Pulmonary artery endothelial cell (primary cell): ENCODE data around the gene SERTAD3. TPM values are rescaled to one million over a fixed set of nuclear protein-coding genes. Genes with fewer than 3 reads are reported as not detected.
A peak's percentile ranks its signal among the peaks of the same experiment; 100 is the strongest.
"Not testable (repeated sequence)": the region's sequence is repeated elsewhere in the genome, so short reads cannot be mapped to it uniquely, and the experiment has no call there.

Experiments used
- DNase-seq: peaks from one replicate; pipeline ENCODE4 v3.0.0-alpha.2; 2011; ENCODE audit warnings: low read depth, low spot score
- total RNA-seq: library from RNA; depleted of rRNA; stranded (reverse); fragments of >200 nt; gene quantifications from 2 replicates; pipeline ENCODE4 v1.2.3, GENCODE V29; 2014

The SERTAD3 gene, protein sequence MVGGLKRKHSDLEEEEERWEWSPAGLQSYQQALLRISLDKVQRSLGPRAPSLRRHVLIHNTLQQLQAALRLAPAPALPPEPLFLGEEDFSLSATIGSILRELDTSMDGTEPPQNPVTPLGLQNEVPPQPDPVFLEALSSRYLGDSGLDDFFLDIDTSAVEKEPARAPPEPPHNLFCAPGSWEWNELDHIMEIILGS
- 17.1 and 21.0 TPM in 2 replicates for total RNA-seq

DNA sequence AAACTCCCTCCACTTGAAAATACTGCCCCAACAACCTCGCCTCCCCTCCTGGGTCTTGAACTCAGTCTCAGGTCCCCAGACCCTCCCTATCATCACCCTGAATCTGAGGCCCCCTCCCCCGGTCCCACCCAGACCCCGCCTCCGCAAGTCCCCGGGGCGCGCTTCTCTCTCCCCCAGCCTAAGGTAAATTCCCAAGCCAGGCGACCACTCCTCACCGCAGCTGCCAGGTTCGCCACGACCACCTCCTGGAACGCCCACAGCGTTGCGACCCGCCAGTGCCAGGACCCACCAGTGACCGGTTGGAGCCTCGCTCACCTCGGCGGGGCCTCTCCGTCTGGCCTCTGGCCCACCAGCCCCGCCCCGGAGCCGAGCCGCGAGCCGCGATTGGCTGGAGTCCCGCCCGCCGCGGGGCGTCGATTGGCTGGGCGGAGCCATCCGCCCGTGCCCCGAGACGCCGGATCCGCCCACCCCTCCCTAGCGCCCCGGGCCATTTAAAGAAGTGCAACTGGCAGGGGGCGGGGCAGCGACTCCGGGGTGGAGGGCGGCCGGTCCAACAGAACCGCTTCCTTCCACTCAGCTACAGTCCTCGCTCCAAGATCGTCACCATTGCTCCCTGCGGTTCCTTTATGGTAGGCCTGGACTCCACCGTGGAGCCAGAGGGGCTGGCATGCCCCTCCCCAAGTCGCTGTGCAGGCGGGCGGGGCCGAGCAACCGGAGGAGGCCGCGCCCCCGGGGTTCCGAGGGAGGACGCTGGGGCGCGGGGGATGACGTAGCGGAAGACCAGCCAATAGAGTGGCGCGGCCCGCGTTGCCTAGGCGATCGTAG, at the start of gene SERTAD3:
Gene SERTAD3, minus strand, starts transcription at position 336 of the 825 bp plus-strand sequence. CDS start 2,255 bp downstream, outside the sequence.
- peak; percentile 82 for DNase-seq

DNA sequence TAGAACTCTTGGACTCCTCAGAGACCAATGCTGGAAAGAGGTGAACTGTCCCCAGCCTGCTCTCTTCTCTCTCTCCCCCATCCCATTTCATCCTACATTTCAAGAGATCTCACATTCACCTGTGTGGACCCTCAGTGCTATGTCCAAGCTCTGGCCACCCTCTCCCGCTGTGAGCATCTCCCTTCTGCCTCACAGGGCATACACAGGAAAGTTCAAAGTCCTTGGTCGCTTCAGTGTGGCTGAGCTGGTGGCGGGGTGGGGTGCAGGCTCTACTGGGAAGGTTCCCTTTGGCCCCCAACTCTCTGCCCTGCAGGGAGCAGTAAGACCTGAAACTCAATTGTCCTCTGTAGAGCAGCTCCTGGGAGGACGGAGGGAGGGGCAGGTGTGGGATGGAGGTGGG, 49.6 kb upstream of the SERTAD3 start:
- DNase-seq, result no peak

DNA sequence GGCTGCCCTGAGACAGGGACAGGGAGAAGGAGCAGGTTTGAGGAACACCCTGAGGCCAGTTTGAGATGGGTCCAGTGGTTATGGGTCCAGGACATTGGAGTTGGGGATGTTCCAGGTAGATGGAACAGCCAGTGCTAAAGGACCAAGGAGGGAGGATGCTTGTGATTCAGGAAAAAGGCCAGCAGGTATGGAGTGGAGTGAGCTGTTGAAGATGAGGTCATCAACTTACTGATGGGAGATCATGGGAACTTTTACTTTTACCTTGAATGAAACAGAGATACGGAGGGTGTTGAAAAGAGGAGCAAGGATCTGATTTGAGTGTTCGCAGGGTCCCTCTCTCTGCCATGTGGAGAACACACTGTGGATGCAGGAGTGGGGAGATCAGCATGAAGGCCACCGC, 48.1 kb upstream of the SERTAD3 start:
- DNase-seq, result no peak

DNA sequence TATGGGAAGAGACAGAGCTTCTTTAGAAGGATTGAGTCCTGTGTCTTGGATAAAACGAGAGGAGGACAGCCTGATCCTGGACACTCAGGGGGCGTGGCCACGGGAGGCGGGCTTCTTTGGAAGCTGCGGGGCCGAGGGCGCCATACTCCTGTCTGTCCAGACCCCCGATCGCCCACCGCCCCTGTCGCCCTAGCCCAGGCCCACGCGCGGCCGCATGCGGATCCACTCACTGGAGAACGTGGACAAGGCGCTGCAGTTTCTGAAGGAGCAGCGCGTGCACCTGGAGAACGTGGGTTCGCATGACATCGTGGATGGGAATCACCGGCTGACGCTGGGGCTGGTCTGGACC, 45.7 kb upstream of the SERTAD3 start:
- DNase-seq, result no peak

DNA sequence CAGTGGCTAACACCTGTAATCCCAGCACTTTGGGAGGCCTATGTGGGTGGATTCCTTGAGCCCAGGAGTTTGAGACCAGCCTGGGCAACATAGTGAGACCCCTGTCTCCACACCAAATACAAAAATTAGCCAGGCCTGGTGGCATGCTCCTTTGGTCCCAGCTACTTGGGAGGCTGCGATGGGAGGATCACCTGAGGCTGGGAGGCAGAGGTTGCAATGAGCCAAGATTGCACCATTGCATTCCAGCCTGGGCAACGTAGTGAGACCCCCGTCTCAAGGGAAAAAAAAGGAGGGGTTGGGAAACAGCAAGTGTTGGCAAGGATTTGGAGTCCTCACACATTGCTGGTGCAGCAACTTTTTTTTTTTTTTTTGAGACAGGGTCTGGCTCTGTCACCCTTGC, 41.9 kb upstream of the SERTAD3 start:
- DNase-seq, result no peak

DNA sequence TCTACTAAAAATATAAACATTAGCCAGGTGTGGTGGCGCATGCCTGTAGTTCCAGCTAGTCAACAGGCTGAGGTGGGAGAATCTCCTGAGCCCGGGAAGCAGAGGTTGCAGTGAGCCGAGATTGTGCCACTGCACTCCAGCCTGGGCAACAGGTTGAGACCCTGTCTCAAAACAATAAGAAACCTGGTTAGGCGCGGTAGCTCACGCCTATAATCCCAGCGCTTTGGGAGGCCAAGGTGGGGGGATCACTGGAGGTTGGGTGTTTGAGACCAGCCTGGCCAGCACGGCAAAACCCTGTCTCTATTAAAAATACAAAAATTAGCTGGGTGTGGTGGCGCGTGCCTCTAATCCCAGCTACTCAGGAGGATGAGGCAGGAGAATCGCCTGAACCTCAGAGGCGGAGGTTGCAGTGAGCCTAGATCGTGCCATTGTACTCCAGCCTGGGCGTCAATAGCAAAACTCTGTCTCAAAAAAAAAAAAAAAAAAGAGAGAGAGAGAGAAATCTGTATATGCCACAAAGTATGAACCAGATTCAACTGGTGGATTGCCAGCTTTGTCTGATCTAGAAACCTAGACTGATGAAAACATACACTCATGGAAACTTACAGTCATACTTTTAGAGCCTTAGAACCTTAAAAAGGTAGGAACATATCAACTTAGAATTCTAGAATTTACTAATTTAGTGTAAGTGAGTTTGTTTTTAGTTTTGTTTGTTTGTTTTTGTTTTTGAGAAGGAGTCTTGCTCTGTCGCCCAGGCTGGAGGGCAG, 31.9 kb upstream of the SERTAD3 start:
- DNase-seq, result not testable (repeated sequence)

DNA sequence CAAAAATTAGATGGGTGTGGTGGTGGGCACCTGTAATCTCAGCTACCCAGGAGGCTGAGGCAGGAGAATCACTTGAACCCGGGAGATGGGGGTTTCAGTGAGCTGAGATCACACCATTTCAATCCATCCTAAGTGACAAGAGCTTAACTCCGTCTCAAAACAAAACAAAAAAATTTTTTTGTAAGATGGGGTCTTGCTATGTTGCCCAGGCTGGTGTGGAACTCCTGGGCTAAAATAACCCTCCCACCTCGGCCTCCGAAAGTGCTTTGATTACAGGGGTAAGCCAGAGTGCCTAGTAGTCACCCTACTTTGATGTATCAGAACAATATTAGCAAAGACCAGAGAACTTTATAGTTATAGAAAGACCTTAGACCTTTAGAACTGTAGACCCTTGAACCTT, 30.6 kb upstream of the SERTAD3 start:
- DNase-seq, result no peak

DNA sequence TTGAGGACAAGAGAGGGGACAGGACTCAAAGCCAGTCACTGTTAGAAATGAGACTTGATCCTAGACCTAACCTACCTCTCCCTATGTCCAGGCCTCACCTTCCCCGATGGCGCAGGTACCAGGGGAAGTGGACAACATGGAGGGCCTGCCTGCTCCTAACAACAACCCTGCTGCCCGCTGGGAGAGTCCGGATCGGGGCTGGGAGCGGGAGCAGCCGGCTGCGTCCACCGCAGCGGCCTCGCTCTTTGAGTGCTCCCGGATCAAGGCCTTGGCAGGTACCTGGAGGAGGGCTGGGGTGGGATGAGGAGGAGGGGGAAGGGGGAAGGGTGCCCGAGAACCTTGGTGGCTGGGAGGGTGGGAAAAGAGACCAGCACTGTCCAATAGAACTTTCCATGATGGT, 28.4 kb upstream of the SERTAD3 start:
- no peak for DNase-seq

DNA sequence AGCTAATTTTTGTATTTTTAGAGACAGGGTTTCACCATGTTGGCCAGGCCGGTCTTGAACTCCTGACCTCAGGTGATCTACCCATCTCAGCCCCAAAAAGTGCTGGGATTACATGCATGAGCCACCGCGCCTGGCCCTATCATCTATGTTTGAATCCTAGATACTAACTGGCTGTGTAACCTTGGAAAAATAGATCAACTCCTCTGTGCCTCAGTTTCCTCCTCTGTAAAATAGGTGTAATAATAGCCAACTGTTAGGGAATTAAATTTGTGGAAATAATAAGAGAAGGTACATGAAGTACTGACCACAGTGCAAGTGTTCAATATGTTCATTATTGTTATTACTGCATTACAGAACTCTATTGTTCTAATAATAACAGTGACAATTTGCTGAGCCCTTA, 27.0 kb upstream of the SERTAD3 start:
- DNase-seq, result no peak

DNA sequence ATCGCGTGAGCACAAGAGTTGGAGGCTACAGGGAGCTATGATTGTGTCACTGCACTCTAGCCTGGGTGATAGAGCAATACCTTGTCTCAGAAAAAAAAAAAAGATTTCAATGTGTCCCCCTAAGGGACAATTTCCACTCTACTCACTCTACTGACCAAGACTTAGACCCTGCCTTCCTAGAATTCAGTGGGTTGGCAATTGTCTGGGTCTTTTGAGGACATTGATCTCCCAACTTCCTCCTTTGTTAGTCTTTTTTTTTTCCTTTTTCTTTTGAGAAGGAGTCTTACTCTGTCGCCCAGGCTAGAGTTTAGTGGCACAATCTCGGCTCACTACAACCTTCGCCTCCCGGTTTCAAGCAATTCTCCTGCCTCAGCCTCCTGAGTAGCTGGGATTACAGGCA, 24.9 kb upstream of the SERTAD3 start:
- no peak for DNase-seq

DNA sequence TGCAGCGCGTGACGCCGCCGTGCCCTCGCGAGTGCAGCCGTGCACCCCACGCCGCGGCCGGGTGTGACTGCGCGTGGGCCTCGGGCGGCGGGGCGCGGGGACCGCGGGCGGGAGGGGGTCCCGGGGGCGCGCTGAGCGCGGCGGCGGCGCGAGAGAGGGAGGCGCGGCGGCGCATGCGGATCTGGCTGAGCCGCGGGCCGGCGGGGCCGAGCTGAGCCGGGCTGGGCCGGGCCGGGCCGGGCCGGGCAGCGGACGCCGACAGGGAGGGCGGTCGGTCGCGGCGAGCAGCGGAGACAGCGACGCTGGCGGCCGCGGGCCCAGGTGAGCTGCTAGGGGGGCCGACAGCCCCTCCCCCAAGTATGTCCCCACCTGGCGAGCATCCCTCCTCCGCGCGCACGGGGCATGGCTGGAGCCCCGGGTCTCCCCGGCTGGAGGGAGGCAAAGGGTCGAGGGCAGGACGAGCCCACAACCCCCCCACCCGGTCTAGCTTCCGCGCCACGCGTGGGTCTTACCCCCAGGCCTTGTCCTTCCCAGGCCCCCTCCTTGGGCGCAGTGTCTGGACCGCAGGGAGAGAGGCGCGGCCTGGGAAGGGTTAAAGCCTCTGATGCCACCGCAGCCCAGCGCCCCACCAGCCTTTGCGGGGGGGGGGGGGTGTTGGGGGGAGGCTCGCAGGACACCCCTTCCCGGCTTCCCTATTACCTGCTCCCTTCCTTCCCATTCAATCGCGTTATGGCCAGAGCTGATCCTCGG, 23.0 kb upstream of the SERTAD3 start, which contains the start of gene SPTBN4:
Gene SPTBN4, plus strand, starts transcription at position 17 of the 750 bp plus-strand sequence. CDS start 5,621 bp downstream, outside the sequence.
- DNase-seq, result no peak

DNA sequence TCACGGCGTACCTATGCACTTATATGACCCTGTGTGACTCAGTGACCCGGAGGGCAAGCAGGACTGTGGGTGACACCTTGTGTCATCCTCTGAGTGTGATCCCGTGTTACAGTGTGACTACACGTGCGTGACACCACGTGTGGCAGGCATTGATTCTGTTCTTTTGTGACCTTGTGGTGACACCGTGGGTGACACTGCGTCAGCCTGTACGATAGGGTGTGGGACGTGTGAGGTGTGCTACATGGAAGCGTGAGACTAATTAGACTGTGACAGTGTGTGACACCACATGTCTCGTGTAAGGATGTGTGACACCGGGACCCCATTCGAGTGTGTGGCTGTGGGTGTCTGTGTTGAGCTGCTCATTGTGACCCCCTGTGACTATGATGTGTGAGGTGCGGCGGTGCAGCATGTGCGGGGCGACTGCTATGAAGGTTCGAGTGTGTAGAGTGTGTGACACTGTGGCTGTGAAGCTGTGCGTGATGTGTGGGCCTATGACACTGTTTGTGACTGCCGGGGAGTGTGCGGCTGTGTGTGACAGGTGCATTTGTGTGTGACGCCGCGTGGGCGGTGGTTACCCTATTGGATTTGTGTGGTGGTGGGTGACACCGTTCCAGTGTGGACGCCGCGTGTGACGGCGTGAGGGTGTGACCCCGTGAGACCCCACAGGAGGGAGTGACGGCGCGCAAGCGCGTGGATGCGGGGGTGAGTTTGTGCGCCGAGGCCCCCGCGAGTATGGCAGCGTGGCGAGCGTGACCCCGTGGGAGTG, 22.3 kb upstream of the SERTAD3 start:
- DNase-seq, result no peak

DNA sequence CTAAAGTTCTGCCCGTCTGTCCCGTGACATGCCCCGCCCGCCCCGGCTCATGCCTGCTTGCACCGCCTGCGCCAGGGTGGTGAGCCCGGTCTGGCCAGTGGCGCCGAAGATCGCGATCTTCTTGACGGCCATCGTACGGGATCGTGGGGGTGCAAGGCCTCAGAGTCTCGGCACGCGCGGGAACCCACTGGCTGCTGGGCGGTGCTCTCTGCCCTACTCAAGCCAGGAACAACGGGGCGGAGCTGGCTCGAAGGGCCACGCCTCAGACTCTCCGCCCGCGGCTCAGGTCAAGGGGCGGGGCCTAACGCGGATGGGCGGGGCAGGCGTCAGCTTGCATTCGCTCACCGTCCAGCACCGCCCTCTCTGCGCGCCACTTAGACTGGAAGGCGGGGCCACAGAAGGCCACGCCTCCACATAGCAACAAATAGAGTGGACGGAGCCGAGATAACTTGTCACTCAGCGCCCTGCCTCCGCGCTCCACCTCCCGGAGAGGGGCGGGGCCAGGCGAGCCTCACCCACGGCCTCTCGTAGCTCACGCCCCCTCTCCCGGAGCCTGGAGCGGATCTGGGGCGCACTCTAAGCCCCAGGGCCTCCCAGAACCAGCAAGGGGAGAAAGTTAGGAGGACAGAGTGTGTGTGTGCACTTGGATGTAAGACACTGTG, 21.6 kb upstream of the SERTAD3 start, which contains the start of gene BLVRB:
Gene BLVRB, minus strand, starts transcription at position 189 of the 662 bp plus-strand sequence. Its CDS starts 57 bp downstream, at position 132.
- peak; percentile 96 for DNase-seq

DNA sequence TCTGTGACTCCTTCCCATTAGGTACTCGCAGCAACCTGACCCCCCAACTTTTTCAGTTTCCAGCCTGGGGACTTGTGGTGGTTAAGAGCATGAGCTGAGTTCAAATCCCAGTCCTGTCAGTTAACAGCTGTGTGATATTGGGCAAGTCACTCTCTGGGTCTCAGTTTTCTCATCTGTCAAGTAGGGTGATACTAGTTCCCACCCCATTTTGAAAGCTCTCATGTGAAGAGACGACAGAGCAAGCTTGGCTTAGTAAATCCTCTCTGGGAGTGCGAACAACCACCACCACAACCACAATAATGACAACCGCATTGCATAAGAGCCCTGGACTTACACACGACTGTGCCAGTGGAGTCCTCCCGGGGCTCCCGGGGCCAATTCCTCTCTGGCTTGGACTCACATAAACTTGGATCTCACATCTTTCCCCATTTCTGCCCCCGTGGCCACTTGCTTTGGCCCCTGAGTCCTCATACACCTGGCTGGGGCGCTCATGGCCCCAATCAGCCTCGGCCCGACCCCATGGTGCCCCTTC, 21.0 kb upstream of the SERTAD3 start:
- DNase-seq, result no peak

DNA sequence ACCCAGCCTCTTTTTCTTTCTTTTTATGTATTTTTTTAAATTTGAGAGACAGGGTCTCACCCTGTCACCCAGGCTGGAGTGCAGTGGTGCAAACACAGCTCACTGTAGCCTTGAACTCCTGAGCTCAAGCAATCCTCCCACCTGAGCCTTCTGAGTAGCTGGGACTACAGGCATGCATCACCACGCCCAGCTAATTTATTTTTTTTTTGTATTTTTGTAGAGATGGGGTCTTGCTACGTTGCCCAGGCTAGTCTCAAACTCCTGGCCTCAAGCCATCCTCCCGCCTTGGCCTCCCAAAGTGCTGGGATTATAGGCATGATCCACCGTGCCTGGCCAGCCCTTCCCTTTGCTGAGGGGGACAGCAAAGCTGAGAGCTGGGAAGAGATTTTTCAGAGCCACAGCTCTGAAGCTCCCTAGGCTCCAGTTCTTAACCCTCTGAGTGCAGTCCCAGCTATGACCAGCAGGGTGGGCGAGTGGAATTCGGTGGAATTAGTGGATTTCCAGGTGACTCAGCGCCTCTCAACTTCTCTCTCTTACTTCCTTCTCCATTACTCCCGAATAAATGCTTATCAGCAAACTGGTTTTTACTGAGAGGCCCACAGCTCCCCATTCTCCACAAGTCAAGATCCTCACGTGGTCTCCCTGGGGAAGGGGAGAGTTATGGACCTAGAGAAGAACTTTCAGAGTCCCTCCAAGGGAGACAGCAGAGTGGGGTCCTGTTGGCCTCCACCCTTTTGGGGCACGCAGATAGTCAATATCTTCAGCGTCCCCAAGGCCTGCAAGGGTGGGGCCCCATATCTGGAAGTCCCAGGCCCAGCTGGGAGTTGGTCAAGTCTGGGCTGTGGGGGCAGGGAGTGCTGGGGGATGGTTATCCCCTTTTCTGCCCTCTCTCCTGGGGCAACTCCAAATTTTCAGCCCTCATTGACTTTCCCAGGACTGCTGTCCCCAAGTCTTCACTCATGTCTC, 20.2 kb upstream of the SERTAD3 start:
- DNase-seq, result peak; percentile 67

DNA sequence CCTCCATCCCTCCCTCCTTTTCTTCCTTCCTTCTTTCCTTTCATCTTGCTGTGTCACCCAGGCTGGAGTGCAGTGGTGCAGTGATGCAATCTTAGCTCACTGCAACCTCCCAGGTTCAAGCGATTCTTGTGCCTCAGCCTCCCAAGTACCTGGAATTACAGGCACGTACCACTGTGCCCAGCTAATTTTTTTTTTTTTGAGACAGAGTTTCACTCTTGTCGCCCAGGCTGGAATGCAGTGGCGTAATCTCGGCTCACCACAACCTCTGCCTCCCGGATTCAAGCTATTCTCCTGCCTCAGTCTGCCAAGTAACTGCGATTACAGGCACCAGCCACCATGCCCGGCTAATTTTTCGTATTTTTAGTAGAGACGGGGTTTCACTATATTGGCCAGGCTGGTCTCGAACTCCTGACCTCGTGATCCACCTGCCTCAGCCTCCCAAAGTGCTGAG, 19.5 kb upstream of the SERTAD3 start:
- DNase-seq, result not testable (repeated sequence)

DNA sequence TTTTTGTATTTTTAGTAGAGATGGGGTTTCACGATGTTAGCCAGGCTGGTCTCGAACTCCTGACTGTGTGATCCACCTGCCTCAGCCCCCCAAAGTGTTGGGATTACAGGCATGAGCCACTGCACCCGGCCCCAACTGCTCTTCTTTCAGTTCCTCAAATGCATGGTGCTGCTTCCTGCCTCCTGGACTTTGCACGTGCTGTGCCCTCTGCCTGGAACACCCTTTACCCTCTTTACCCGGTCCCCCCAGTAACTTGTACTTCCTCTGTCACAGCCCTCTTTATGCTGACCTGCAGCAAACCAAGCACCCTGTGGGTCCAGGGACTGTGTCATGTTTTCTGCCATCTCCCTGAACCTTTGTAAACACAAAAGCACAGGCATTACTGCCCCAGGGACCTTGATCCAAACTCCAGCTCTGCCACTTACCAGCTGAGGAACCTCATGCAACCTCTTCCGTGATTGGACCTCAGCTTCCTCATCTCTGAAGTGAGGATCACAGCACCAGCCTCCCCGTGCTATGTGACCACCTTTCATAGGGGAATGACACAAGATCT, 17.6 kb upstream of the SERTAD3 start:
- no peak for DNase-seq

DNA sequence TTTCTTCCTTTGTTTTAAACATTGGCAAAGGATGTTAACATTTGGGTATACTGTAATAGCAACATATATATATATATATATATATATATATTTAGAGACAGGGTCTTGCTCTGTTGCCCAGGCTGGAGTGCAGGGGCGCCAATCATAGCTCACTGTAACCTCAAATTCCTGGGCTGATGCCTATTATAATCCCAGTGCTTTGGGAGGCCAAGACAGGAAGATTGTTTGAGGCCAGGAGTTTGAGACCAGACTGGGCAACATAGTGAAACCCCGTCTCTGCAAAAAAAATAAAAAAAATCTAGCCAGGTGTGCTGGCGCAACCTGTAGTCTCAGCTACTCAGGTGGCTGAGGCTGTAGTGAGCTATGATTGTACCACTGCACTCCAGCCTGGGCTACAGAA, 16.1 kb upstream of the SERTAD3 start:
- DNase-seq, result no peak
